HG03460 (cell line): ENCODE results near the gene HUS1B.
"Not testable (repeated sequence)": the region's sequence is repeated elsewhere in the genome, so short reads cannot be mapped to it uniquely, and the experiment has no call there.

Source experiments
- ATAC-seq: cut with Tn5 transposase; IDR thresholded peaks from one replicate; pipeline ENCODE4 v1.9.1; 2021; ENCODE audit not compliant: unreplicated experiment

Gene HUS1B

DNA sequence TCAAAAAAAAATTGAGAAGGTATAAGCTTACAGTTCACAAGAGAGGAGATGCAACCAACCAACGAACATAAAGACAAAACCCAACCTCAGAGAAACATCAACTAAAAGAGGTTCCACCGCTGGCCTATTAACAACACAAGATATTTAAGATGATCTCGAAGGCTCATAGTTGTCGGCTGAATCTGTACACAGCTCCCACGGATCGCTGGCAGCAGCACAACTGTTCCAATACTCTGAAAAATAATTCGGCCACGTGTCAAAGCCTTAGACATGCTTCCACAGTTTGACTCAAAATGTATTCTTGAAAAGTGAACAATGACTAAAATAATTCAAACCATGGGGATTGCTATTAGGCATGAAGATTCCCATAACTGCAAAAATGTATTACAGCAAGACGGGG lies 22.4 kb upstream of the HUS1B start:
- ATAC-seq = no peak

DNA sequence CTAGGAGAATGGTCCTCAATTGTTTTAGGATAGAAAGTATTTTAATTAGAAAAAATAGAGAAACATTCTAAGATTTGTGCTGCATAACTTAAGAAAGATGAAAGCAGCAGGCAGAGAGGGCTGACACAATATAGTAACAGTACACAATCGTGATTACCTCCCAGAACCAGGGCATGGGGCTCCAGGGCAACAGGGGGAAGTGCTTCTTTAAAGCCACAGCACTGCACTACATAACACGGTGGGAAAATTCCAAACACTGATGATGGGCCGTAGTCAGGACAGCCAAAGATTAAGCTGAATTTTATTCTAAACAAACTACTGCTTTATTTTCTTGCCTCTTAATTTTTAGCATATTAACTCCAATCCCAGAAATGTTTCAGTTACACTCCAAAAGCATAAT lies 21.6 kb upstream of the HUS1B start:
- ATAC-seq = no peak

DNA sequence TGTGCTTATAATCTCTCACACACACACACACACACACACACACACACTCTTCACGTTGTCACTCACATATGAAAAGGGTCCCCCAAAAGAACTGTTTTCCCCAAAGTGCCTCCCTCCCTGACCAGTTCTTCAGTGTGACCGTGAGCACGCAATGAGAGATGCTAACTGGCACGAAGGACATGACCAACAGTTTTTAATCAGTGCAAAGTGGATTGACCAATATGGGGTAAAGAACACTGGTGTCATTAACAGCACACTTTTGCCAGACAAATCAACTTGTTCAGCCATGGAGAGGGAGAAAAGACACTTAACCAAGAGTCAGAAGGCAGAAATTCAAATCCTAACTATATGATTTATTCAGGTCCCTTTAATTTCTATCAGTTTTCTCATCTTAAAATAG lies 21.0 kb upstream of the HUS1B start:
- no peak for ATAC-seq

DNA sequence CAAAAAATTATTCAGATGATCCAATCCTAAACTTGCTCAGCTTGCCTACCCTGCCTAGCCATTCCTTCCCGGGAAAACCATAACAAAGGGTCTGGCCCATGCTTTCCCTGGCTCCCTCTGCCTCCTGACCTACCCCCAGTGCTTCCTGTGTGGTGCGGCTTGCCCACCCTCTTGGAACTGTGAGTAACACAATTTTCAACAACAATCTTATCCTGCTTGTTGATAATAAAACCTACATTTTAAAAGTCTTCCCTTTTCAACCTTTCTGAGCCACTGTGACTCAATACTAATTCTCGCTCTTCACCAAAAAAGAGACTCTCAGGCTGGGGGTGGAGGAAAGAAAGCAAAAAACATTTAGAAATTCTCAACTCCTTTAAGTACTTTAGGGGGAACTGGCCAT lies 18.1 kb upstream of the HUS1B start:
- no peak for ATAC-seq

DNA sequence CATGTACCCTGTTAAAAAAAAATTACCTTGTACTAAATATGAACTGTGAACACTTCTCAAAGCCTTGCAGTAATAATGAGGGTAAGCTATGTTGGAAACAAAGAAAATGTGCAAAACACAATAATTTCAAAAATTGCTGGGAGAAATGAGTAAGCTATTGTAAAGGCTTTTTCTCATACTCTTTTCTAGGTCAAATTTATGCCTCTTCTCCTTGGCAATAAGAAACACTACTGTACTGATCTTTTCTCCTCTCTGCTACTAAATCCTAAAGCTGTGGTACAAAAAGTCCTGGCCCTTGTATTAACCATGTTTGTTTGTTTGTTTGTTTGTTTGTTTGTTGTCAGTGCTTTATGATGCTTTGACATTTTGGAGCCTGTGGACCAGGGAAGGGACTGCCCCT lies 17.5 kb upstream of the HUS1B start:
- ATAC-seq = no peak

DNA sequence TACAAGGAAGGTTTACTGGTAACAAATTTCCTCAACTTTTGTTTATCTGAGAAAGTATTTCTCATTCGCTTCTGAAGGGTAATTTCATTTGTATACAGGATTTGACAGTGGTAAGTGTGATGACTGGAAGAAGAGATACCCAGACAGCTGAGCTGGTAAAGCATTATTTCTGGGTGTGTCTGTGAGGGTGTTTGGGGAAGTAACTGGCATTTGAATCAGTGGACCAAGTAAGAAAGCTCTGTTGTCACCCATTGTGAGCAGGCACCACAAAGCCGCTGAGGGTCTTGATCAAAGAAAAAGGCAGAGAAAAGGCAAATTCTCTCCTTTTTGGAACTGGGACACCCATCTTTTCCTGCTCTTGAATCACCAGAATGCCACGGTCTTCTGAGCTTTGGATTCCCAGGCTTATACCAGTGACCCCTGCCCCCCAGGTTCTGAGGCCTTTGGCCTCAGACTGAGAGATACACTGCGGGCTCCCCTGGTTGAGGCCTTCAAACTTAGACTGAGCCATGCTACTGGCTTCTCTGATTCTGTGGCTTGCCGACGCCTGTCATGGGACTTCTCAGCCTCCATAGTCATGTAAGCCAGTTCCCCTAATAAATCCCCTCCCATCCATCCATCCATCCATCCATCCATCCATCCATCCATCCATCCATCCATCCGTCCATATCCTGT lies 10.5 kb upstream of the HUS1B start:
- ATAC-seq = no peak

DNA sequence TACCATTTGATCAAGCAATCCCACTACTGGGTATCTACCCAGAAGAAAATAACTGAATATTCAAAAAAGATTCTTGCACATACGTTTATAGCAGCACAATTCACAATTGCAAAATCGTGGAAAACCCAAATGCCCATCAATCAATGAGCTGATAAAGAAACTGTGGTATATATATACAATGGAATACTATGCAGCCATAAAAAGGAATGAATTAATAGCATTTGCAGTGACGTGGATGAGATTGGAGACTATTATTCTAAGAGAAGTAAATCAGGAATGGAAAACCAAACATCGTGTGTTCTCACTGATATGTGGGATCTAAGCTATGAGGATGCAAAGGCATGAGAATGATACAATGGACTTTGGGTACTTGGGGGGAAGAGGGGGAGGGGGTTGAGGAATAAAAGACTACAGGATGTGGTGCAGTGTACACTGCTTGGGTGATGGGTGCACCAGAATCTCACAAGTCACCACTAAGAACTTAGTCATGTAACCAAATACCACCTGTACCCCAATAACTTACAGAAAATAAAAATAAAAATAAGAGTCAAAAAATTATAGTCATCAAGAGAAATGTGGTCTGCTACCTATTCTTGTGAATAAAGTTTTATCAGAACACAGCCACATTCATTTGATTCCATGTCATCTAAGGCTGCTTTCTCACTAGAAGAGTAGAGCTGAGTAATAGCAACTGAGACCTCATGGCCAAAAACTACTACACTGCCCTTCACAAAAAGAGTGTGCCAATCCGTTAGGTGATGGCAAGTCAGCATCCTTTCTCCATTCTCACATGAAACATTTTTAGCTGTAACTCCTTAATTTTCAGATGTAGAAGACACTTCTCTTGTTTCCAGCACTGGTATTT lies 8.7 kb upstream of the HUS1B start:
- ATAC-seq = no peak

DNA sequence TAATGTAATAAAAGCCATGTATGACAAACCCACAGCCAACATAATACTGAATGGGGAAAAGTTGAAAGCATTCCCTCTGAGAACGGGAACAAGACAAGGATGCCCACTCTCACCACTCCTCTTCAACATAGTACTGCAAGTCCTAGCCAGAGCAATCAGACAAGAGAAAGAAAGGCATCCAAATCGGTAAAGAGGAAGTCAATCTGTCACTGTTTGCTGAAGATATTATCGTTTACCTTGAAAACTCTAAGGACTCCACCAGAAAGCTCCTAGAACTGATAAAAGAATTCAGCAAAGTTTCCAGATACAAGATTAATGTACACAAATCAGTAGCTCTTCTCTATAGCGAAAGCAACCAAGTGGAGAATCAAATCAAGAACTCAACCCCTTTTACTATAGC lies 6.9 kb upstream of the HUS1B start:
- not testable (repeated sequence) for ATAC-seq

DNA sequence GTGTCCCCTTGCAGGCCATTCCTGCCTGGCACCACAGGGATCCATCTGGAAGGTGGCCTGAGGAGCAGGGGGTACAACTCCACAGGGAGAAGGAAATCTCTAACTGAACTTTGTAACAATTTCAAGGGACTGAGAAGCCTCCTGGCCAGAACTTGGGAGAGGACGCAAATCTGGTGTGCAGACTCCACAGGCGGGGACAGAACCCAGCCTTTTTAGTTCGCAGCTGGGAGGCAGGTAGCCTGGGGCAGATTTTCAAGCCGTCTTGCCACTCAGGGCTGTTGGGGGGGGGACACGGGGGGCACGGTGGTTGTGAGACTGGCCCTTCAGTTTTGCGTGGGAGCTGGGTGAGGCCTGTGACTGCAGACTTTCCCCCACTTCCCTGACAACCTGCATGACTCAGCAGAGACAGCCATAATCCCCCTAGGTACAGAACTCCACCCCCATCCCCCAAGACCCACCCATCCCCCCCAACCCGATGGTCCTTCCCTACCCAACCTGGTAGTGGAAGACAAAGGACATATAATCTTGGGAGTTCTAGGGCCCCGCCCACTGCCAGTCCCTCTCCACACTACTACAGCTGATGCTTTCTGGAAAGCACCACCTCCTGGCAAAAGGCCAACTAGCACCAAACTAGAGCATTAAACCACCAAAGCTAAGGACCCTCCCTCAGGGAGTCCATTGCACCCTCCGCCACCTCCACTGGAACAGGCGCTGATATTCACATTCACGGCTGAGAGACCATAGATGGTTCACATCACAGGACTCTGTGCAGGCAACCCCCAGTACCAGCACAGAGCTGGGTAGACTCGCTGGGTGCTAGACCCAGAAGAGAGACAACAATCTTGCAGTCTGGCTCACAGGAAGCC lies 3.0 kb upstream of the HUS1B start:
- ATAC-seq = no peak

DNA sequence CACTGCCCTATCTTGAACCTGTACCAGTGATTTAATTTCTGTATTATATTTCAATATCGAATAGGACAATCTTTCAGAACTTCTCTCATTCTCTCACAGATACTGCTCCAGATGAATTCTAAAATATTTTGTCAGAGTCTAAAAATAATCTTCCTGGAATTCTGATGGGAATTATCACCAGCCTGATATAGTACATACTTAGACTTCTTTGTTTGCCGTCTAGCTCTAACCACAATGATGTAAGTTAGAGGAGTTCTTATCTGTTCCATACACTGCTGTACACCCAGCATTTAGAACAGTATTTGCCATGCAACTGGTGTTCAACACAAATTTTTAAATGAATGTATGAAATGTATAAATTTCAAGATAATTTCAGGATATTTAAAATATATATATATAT lies 1.3 kb upstream of the HUS1B start:
- ATAC-seq = no peak

DNA sequence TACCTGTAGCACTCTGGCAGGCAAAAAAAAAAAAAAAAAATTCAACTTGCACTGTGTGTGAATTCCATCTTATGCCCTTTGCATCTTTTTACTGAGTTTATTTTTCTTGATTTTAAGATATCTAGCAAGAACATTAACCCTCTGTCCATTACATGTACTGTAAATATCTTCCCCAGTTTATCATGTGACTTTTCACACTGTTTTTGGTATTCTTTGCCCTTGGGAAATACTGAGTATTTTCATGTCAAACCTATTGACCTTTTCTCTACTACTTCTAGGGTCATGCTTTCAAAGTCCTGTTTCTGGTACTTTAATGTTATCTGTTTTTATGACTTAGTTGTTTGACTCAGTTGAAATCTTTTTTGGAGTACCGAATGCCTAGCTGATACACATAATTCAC lies 843 bp upstream of the HUS1B start:
- ATAC-seq = no peak

DNA sequence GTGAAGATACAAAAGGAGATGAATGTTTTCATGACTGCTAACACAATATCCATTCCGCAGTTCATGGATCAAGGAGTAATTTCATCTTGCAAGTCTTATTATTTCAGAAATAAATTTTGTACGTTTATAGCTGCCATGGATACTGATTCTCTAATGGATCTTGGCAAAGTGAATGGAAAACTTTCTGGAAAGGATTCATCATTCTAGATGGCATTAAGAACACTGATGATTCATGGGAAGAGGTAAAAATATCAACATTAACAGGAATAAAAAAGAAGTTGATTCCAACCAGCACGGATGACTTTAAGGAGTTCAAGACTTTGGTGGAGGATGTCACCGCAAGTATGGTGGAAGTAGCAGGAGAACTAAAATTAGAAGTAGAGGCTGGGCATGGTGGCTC lies 2.8 kb downstream of the HUS1B start:
- ATAC-seq = no peak

DNA sequence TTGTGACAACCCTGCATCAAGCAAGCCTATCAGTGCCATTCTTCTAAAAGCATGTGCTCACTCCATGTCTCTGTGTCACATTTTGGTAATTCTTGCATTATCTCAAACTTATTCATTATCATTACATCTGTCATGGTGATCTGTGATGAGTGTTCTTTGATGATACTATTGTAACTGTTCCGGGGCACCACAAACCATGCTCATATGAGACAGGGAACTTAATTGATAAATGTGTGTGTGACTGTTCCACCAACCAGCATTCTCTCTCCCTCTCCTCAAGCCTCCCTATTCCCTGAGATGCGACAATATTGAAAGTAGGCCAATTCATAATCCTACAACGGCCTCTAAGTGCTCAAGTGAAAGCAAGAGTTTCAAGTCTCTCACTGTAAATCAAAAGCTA lies 4.0 kb downstream of the HUS1B start:
- no peak for ATAC-seq

DNA sequence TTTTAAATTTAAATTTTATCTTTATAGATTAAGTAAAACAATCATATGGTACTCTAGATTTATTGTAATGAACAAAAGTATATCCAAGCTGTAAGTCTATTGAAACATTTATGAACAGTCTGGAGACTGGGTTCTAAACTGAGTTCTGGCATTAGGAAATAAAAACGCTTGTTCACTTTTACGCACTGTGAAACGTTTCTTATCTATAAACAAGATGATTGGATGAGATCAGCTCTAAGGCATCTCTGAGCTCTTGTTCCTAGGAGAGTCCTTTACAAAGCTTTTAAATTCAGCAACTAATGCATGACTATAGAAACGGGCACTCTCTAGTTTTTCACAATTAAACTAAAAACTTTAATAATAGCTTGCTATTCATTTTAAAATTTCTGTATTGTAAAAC lies 6.8 kb downstream of the HUS1B start:
- ATAC-seq = no peak

DNA sequence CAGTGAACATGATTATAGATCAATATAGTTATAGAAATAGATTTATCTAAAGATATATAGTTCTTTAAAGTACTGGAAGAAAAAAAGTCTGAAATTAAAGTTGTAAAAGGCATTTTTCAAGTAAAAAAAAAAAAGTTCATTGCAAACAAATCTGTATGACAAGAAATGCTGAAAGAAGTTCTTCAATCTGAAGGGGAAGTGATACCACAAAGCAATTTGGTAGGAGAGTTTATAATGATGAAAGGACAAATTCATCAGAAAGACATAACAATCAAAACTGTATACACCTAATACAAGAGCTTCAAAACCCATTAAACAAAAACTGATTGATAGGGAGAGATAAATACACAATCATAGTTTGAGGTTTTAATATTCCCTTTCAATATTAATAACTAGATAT lies 14.1 kb downstream of the HUS1B start:
- ATAC-seq = no peak

DNA sequence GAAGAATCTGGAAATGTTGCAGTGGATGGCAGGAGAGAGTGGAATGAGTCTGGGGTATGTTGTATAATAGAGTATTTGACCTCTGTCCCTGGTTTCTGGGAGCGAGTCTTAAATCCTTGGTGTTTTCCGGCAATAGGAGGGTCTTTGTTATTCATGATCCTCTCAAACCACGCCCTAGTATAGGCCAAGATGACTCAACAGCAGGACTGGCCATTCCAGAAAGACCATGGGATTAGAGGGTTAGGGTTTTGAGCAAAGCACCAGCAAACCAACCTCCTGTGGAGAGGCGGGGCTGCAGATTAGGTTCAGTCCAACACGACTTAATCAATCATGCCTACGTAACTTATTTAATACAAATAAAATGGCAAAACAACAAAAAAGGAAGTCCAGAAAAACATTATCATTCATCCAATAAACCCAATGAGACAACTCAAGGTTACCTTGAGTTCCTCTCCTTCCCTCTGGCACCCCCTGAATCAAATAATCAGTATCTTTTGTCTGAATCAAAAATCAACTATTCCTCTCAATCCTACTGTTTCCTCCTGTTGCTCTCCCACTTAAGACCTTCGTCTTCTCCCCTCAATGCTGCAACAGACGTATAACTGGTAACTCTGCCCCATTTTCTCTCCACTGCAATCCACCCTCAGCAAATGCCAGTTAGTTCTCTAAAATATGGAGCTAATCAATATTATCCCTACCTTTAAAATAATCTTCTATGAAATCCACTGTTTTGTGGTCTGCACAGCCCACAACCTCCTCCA lies 15.5 kb downstream of the HUS1B start:
- no peak for ATAC-seq

DNA sequence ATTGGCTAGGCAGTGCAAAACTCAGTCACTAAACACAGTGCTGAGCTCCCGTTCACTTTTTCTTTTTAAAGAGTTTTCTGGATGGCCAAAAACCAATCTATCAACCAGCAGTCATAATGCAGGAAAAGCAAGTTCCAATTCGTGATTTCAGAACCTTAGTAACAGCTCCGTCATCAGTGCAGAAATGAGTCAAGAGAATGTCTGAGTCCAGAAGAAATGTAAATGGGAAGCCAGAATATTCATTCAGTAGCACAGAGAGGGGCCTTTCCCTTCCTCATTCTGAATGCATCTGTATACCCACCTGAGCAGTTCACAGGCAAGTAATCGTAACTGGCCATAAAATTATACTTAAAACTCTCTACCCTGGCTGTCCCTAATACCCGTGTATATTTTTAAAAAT lies 20.4 kb downstream of the HUS1B start:
- ATAC-seq = no peak

DNA sequence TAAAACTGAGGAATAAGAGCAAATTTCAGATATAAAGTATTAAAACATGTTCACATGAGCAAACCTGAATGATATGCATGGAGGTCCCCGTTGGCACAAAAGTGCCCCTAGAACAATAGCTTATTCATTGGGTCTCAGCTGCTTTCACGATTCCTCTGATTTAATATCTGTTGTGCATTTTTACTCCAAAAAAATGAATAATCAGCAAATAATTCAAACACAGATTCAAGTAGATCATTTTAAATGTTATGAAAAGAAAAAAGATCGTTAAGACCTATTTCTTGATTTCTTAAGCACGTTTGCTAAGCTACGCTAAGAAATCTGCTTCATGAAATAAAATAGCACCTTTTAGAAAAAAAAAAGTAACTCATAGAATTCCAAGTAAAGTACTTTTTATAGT lies 21.7 kb downstream of the HUS1B start:
- ATAC-seq = no peak

DNA sequence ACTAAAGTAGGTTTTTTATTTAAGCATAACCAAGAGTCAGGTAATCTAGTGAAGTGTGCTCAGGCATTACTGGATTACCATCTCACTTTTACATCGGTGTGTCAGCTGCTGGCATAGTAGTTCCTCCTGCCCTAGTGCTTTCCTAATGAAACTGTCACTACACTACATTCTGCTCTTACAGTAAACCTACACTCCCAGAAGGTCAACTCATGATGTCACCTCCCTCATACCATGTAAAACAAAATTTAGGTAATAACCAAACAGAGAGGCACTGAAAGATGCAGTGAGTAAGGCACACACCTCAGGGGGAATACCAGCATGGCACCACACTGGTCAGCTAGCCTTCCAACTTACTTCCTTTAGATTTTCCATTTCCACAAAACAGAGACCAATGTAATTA lies 23.3 kb downstream of the HUS1B start:
- ATAC-seq = no peak

DNA sequence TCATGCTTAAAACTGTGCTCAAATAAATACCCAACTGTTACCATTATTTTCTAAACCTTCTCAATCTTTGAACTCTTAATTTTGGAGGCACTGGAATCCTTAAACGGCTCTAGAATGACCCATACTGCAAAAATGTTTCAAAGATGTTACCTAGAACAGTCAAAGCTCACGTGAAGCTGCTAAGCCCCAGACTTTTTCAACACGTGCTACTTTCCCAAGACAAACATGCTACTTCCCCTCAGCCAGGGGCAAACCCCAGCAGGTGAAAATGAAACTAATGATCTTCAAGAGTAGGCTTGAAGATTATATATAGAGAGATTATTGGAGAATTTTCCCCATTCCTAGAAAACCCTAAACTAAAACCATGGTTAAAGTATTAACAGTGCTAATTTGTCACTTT lies 28.1 kb downstream of the HUS1B start:
- no peak for ATAC-seq

DNA sequence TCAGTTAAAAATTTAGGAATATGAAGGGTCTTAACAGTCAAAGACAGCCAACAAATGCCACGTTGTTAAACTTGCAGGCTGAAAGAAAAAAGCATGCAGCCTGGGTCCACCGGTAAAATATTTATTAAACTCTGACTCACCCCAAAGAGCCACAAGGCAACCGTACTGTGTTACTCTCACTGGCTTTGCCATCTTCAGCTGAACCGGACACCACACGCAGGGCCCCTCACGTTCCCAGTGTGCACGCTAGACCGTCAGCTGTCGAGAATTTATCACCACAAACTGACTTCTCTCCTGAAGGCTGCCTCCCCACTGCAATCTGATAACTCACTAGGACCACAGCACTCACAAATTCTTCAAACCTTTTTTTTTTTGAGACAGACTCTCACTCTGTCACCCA lies 30.7 kb downstream of the HUS1B start:
- no peak for ATAC-seq
